Measurements from ENCODE around the gene COL28A1.
"Not testable (repeated sequence)": the region's sequence is repeated elsewhere in the genome, so short reads cannot be mapped to it uniquely, and the experiment has no call there.

The COL28A1 gene

DNA sequence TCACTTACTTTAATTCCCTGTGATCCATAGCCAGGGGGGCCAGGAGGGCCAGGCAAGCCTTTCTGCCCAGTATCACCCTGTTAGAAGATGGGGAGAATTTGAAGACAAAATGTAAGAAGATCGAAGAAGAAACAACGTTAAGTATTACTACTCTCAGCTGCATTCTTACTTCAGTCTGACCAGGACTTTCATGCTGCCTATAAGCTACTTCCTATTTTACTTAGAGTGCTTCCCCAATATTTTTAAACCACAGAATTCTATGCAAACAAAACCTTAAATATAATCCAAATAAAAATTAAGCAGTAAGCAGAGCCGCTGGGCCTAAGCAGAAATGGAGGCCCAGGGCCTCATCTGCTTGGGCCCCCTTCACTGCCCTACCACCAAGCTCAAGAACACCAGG lies 117.8 kb downstream of the COL28A1 start:
- DNase-seq: no peak

DNA sequence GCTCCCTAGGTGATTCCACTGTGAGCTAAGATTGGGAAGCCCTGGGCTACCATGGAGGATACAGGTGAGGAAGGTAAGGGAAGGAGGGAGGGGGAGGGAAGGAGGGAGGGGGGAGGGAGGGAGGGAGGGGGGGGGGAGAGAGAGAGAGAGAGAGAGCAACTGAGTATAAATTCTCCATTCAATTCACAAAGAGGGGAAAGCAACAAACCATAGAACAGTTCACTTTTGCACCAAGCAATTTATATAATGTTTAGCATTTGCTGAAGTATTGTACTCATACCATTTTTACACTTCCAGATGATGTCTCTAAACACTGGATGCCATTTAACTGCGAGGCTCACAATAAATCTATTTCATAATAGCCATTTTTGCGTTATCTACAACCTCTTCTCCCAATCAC lies 118.3 kb downstream of the COL28A1 start:
- no peak for DNase-seq

DNA sequence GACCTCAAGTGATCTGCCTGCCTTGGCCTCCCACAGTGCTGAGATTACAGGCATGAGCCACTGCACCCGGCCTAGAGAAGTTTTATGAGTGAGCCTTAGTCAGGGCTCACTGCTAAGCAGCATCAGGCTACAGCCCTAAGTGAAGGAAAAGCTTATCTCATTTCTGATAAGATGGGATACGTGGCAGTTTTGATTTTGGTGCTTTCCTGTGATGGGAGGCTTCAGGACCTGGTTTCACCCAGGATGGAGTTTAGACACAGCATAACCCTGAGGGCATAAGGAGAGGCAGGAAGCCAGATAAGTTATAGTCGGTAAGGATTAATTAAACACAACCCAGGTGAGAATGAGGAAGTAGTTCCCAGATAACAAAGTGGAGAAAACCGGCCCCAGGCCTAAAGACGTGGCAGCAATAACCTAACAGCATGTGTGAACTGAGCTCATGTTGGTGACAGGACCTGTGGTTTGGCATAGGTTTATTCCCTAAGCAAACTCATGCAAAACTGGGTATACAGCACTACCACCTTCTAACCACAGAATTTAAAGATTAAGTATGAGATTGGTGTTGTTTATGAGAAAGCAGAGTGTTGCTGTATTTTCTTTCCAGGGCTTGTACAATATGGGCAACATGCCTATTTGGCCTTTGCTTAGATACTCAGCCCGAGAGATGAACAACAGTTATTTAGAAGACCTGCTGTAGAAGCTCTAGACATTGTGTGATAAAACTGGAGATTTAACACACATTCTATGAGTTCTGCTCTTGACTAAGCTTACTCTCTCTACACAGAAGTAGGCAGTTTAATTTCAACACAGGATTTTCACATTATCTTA lies 119.4 kb downstream of the COL28A1 start:
- DNase-seq: no peak

DNA sequence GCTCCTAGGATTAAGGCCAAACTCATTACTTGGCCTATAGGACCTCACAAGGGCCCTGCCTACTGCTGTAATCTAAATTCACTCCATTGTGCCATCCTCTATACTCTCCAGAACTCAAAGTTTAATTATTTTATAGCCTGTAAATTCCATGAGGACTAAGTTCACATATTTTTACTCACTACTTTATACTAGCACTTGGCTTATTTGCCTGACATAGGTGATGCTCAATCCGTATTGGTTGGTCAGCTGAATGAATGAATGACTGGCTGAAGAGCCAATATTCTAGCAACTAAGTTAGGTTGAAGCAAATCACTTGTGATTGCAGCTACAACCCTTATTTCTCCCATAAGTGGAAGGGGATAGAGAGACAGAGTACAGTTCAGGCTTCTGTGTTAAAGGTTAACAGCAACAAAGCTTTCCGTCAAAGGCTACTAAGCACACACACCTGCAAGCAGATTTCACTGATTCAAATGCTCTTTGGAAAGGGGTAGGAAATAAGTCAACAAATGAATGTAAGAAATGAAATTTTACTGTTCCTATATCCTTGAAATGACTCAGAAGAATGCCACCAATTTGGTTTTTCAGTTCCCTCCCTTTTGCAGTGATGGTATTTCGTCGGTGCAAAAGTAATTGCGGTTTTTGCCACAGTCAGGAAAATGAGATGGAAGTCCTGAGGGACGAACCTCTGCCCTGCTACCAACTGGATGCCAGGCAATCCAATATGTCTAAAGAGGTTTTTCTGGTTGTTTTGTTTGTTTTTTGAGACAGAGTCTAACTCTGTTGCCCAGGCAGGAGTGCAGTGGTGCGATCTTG lies 120.7 kb downstream of the COL28A1 start:
- no peak for DNase-seq

DNA sequence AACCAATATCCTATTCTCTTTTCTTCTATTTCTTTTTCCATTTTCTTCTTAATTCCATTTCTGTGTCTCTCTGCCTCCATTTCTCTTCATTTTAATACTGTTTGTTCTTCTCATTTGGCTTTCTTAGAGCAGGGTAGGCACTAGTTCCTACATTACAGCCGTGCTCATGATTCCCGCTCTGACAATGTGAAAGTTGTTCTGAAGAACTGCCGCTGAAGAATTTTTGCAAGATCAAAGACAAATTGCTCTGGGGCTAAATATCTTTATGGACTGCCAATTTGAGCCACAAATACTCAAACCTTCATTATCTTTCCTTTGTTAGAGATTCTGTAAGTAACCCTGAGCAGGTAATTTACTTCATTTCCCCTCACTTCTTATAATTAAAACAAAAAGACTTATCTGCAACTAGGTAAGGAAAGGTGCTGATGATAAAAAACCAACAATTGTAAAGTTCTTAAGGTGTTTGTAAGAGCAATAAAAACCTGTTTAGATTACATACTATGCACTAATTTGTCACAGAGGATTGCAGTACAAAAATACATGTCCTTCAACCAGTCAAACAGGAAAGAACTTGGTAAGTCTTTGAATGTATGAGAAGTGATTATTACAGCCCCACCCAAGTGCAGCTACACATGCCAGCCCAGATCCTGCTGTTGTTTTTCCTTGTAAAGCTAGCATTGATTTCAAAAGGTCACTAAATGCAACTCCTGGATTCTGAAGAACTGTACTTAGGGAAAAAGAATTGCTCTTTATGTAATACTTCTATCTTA lies 127.5 kb downstream of the COL28A1 start:
- no peak for DNase-seq

DNA sequence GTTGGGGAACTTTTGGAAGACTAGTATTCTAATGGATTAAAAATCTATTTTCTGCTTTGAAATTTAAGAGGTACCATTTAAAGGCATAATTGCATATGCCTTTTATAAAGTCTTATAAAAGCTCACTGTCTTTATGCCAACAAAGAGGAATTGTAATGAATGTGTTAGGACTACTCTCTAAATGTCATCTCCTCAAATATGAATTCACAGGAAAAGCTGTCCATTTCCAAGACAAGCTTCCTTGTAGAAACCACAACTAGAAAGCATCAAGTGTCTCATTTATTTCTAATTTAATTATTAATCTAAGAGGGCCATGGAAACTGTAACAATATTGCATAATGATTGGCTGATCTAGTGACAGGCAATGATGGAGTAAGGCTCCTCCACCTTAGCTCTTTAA lies 130.2 kb downstream of the COL28A1 start:
- DNase-seq: no peak

DNA sequence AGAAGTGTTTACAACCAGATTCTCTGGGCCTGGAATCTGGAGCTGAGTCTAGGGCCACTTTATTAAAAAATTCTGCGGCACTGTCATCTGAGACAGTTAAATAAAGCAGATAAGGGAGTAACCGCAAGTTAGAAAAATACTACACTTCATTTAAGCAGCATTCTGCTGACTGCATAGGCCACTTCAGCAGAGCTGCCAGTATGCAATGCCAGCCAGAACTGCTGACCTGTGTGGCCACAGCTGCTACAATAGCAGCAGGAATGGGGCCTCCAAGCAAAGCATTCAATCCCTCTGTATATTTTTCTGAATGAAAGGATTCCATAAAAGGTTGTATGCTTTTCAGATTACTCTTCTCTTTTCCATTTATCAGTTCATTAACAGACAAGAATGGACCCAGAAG lies 136.0 kb downstream of the COL28A1 start:
- DNase-seq: no peak

DNA sequence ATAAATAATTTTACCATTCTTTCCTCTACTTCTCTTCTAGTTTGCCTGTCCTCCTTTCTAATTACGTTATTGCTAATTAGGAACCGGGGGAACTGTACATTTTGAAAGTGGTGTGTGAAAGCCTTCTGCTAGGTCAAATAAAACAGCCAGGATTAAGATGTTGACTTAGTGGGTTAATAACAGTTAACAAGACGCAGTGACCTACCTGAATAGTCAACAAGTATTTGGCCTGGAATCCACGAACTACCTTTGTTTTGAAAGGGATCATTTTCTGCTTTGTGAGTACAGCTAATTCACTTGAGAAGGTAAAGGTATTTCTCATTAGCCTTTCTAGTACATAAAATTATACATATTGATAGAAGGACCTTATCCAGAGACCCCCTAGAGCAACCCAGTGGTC lies 139.9 kb downstream of the COL28A1 start:
- DNase-seq: no peak

DNA sequence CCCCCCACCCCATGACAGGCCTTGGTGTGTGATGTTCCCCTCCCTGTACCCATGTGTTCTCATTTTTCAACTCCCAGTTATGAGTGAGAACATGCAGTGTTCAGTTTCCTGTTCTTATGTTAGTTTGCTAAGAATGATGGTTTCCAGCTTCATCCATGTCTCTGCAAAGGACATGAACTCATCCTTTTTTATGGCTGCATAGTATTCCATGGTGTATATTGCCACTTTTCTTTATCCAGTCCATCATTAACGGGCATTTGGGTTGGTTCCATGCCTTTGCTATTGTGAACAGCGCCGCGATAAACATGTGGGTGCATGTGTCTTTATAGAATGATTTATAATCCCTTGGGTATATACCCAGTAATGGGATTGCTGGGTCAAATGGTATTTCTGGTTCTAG lies 147.5 kb downstream of the COL28A1 start:
- DNase-seq: not testable (repeated sequence)

DNA sequence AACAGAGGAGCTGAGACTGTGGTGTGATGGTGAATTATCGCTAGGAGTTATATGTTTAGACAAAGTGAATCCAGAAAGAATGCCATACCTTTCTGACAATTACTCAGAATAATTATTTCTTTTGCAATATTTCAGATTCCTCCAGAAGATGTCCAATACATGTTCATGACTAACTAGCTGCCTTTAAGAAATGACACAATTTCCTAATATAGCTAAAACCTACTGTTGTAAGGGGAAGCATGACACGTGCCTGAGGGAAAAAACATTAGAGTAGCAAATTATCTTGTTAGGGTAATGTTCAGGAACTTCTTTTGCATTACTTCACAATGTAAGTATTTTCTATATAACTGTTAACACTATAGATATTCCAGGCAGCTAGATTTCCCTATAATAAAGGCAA lies 150.3 kb downstream of the COL28A1 start:
- DNase-seq: no peak

DNA sequence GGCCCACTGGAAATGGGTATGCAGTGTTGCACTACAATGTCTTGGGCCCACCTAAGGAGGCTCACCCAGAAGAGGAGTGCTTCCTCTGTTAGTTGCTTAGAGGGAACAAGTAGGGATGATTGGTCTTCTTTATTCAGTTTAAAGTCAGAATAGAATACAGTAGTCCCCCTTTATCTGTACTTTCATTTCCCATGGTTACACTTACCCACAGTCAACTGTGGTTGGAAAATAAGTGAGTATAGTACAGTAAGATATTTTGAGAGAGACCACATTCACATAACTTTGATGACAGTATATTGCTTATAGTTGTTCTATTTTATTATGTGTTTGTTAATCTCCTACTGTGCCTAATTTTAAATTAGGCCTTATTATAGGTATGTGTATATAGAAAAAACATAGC lies 151.4 kb downstream of the COL28A1 start:
- no peak for DNase-seq

DNA sequence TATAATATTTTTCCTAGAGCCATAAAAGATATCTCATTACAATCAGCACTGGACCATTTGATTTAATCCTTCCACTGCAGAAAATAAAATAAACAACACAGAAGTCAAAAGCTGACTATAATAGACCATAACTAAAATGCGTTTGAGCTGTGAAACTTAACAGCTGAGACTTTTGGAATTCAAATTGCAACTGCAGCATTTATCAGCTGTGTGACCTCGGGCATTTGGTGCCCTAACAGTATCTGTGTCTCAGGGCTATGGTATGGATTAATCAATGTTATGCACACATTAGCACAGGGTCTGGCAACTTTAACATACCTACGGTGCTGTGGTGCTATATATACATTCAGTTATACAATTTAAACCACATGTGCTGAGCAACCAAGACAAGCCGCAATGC lies 160.1 kb downstream of the COL28A1 start:
- DNase-seq: no peak

DNA sequence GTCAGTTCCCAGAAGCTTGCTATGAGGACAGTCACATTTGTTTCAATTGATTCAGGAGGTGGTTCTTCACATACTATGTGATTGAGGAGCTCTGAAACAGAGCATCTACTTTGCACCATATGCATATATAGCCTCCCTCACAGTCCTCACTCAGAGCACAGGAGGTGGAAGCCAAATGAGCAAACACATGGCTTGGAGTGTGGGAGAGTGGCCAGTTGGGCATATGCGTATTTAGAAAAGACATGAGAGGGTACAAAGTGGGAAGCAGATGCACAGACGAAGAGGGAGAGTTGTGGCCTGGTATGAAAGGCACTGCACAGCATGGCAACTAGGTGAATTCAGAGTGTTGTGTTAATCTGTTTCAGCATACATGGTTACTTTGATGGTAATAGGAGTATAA lies 165.6 kb downstream of the COL28A1 start:
- DNase-seq: no peak

DNA sequence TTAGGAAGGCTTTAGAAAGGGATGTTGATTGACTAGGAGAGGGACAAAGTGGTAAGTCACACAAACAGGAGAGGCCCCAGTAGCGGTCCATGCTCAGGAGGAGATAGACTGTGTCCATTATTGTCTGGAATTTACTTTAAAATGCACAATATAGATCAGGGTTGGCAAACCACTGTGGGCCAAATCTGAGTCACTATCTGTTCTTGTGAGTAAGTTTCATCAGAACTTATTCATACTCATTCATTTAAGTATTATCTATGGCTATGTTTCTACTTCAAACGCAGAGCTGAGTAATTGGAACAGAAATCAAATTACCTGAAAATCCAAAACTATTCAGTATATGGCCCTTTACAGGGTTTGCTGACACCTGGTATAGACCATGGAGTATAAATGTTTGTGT lies 166.5 kb downstream of the COL28A1 start:
- DNase-seq: no peak

DNA sequence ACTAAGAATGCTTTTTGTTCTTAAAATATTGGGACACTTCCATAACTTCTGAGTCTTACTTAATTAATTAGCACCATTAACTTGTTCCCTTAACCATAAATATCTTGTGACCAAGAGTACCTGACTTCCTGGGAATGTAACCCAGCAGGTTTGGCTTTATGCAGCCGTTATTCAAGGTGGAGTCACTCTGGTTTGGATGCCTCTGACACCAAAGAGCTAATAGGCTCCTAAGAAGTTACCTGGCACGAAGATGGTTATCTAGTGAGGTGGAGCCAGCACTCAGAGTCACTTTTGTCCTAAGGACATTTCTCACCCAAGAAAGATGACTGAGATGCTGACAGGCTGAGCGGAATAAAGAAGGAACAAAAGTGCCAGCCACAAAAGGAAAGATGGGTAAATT lies 181.0 kb downstream of the COL28A1 start:
- no peak for DNase-seq

DNA sequence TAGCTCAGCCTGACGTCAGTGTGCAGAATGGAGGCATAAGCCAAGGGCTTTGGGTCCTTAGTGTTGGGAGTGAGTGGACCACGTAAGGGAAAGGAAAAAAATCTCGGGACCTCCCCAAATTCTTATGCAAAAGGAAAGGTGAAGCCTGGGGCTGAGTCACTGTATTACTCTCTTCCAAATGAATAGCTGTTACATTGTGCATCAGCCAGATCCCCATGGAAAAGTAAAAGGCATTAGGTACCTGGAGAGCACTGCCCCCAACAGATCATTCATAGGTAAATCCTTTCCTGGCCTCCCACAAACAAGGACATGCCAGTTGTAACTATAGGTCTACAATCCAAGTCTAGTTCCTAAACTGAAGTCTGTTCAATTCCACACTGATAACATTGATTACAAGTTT lies 182.8 kb downstream of the COL28A1 start:
- no peak for DNase-seq

DNA sequence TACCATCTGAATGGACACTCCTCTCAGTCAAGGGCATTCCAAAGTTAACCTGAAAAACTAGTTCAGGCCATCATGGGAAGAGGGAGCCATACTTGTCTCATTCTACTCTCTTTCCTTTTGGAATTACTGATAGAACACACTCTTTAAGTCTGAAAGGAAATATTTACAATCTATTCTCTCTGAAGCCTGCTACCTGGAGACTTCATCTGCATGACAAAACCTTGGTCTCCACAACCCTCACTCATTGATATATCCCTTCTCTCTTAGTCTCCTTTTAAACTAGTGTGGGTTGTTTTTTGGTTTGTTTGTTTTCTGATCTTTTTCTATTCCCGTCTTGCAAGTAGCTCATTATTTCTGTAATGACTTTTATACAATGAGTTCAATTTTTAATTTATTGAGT lies 183.8 kb downstream of the COL28A1 start:
- no peak for DNase-seq

DNA sequence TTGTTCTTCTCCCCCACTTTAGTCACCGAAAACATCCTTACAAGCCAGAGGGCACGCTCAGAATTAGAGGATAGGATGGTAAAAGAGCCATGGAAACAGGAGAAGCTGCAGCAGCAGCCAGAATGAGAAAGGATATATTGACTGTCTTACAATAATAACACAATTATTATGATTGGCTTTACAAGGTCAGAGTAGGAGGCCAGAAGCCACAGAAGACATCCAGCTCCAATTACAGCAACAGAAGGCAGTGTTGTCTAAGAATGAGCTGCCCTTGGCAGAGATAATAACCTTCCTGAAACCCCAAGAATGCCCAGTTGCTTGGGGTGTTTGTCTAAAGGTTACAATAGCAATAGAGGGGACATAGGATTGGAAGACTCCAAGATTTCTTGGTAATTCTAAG lies 184.5 kb downstream of the COL28A1 start:
- DNase-seq: no peak

DNA sequence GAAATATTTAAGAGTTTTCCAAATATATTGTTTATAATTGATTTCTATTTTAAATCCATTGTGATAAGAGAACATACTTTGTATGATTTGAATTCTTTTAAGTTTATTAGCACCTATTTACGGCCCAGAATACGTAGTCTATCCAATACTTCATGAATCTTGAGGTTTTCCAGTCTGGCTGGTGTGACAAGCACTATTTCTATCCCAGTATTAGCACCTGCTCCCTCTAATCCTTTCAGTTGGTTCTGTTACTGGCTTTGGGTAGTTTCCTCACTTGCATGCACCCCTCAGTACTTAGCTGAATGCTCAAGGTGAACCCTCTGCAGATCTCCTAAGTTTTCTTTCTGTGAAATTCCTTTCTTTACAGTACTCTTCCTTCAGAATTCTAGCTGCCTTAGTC lies 186.5 kb downstream of the COL28A1 start:
- DNase-seq: no peak

DNA sequence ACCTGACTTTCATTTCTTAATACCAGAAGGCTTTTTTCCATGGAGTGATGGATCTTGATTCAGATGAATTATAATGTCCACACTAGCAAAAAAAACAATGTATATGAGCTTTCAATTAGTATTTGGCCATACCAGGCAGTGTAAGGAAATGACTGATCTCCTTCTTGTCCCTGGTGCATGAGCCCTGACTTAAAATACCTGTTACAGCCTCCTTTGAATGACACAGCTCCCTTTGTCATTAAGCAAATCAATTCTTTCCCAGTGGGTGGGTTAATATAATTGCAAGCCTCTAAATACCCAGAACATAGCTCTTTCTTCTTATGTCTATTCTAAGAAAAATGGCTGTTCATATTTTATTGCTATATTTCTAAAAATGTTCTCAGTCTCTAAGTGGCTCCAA lies 188.6 kb downstream of the COL28A1 start:
- DNase-seq: no peak

DNA sequence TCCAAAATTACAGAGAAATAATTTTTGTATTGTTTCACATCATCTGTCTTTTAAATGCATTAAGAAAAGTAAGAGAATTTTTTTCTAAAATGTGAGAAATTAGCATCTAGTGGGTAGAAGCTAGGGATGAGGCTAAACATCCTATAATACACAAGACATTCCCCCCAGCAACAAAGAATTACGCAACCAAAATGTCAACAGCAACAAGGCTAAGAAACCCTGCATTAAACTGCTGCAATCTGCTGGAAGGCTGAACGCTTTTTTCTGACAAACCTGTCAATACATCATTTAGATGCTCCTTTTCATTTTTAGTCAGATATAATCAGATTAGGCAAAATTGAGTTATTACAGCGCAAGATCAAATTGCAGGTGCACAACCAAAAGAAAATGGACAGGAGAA lies 191.1 kb downstream of the COL28A1 start:
- no peak for DNase-seq

DNA sequence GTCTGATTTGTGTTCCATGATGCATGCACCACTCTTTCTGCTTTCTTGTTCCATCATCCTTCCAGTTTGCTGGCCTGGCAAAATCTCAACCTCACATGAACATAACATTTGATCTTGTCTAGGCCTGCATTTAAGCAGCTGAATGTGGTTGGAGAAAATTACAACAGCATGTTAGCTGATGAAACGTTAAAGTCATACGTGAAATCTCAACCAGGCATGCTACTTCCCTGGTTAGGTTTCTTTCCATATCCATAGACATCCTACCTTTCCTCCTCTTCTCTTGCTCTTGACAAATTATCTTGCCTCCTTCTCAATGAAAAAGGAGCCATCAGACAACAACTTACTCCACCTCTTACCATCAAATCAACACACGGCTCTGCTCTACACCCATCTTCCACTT lies 199.8 kb downstream of the COL28A1 start:
- DNase-seq: no peak

All from amygdala (tissue), 56 donors.